HL-60 (cell line): Measurements from ENCODE around the gene MAP2K5.

Experiments
- DNase-seq, 2 experiments: peaks; one replicate each; pipeline ENCODE4 v3.0.0-alpha.2; 2010 to 2020; ENCODE audit warnings: low read depth in 1 of 2, low spot score in 1 of 2
- H3K27ac ChIP-seq: fragments of 250-450 bp; sonication (Bioruptor Pico); replicated peaks from 2 replicates; pipeline ENCODE4 v1.5.1; 2020; ENCODE audit warnings: mild to moderate bottlenecking, moderate library complexity
- H3K27me3 ChIP-seq: fragments of 250-450 bp; sonication (Bioruptor Pico); 2 replicates; pipeline ENCODE4 v1.5.1; 2021; ENCODE audit warnings: mild to moderate bottlenecking, moderate library complexity; ENCODE audit not compliant: insufficient read depth, poor library complexity, severe bottlenecking
- H3K4me3 ChIP-seq: replicated peaks from 2 replicates; pipeline ENCODE4 v1.5.1; 2011; ENCODE audit warnings: mild to moderate bottlenecking, control low read depth, low read length; ENCODE audit not compliant: insufficient read depth
- GABPA ChIP-seq: IDR thresholded peaks from 2 replicates; pipeline ENCODE4 v1.6.1; 2012; ENCODE audit warnings: low read depth
- POLR2AphosphoS5 ChIP-seq: IDR thresholded peaks from 2 replicates; pipeline ENCODE4 v1.6.1; 2012; ENCODE audit warnings: low read depth
- SPI1 ChIP-seq: IDR thresholded peaks from 2 replicates; pipeline ENCODE4 v1.6.1; 2012; ENCODE audit warnings: low read depth, mild to moderate bottlenecking, borderline replicate concordance
- TF ChIP-seq, protein P1 (sequence below): IDR thresholded peaks from 2 replicates; pipeline ENCODE4 v1.6.1; 2012; ENCODE audit warnings: low read depth; ENCODE audit not compliant: insufficient replicate concordance
- TF ChIP-seq, protein P2 (sequence below): IDR thresholded peaks from one replicate; pipeline ENCODE4 v1.5.1; 2011; ENCODE audit warnings: low read length, control low read depth, inconsistent platforms; ENCODE audit not compliant: insufficient read depth

Gene MAP2K5

DNA sequence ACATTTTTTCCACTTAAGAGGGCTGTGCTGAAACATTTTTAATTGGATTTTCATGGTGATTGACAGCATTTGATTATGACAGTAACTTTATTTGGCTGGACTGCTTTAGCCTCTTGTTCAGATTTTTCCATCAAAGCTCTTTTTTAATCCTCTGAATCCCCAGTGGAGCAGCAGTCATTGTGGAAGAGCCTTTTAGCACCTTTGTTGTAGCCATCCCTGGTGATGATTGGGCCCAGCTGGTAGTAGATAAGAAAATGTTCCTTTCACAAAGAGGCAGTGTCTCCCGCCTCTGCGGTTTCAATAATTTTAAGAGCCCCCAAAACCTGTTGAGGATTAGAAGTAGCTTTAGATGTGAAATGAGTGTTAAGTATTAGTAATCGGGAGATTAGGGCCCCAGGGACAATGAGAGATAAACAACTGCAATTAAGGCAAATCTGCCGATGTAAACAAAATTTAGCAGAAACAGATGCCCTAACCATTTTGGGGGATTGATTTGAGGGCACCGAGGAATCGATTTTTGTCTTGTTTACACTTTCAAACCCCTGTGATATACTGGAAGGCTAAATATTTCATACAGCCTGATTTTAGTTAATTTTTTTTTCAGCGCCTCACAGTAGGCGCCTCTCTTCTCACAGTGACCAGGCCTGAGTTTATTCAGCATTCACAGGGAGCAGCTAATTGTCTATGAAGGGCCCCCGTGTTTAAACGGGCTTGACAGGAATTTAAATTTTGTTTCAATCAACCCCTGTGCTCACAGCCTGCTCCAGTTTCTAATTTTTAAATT, 239.6 kb downstream of the MAP2K5 start:
- no peak overlapping the region for H3K4me3 ChIP-seq
- no peak for DNase-seq
- TF ChIP-seq GABPA (no peak), SPI1 (no peak), POLR2AphosphoS5 (no peak)
- TF ChIP-seq, protein P1, sequence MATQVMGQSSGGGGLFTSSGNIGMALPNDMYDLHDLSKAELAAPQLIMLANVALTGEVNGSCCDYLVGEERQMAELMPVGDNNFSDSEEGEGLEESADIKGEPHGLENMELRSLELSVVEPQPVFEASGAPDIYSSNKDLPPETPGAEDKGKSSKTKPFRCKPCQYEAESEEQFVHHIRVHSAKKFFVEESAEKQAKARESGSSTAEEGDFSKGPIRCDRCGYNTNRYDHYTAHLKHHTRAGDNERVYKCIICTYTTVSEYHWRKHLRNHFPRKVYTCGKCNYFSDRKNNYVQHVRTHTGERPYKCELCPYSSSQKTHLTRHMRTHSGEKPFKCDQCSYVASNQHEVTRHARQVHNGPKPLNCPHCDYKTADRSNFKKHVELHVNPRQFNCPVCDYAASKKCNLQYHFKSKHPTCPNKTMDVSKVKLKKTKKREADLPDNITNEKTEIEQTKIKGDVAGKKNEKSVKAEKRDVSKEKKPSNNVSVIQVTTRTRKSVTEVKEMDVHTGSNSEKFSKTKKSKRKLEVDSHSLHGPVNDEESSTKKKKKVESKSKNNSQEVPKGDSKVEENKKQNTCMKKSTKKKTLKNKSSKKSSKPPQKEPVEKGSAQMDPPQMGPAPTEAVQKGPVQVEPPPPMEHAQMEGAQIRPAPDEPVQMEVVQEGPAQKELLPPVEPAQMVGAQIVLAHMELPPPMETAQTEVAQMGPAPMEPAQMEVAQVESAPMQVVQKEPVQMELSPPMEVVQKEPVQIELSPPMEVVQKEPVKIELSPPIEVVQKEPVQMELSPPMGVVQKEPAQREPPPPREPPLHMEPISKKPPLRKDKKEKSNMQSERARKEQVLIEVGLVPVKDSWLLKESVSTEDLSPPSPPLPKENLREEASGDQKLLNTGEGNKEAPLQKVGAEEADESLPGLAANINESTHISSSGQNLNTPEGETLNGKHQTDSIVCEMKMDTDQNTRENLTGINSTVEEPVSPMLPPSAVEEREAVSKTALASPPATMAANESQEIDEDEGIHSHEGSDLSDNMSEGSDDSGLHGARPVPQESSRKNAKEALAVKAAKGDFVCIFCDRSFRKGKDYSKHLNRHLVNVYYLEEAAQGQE = no peak
- TF ChIP-seq, protein P2, sequence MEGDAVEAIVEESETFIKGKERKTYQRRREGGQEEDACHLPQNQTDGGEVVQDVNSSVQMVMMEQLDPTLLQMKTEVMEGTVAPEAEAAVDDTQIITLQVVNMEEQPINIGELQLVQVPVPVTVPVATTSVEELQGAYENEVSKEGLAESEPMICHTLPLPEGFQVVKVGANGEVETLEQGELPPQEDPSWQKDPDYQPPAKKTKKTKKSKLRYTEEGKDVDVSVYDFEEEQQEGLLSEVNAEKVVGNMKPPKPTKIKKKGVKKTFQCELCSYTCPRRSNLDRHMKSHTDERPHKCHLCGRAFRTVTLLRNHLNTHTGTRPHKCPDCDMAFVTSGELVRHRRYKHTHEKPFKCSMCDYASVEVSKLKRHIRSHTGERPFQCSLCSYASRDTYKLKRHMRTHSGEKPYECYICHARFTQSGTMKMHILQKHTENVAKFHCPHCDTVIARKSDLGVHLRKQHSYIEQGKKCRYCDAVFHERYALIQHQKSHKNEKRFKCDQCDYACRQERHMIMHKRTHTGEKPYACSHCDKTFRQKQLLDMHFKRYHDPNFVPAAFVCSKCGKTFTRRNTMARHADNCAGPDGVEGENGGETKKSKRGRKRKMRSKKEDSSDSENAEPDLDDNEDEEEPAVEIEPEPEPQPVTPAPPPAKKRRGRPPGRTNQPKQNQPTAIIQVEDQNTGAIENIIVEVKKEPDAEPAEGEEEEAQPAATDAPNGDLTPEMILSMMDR = no peak
- H3K27me3 ChIP-seq = no peaks in the 10 kb centered on the region
- peak overlapping the region; percentile 88 for H3K27ac ChIP-seq

DNA sequence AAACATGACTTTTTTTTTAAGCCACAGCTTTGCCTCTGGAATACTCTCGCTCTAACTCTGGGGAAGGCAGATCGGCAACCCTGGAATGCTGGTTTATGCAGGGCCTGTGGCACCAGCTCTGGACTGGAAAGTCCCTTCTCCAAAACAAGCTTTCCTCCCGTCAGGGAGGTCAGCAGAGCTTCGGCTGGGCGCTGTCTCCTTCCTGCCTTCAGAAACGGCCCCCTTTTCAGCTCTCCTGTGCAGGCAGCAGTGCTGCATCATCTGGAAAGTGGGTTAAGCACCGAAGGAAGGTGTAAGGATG, 240.1 kb downstream of the MAP2K5 start:
- TF ChIP-seq SPI1 (no peak), POLR2AphosphoS5 (no peak), GABPA (no peak)
- TF ChIP-seq, protein P2 = no peak
- TF ChIP-seq, protein P1 = no peak
- DNase-seq = peak in 1 of 2 experiments; percentile 14
- Histone ChIP-seq H3K4me3 (peak overlapping the region; percentile 34), H3K27ac (peak overlapping the region; percentile 88), H3K27me3 (no peaks in the 10 kb centered on the region)

DNA sequence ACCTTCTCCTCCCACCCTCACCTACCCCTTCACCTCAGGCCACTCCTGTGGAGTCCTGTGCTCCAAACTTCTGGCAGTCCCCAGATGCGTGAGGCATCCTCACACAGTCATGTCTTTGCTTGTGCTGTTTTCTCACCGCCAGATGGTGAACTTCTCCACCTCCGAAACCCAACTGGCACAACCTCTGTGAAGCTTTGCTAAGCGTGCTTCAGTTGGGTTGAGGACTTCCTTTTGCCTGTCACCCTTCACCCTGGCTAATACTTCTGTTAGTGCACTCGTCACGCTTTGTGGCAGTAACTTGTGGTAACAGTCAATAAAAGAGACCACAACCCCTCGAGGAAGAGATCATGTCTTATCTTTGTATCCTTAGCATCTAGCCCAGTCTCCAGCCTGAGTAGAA, 240.8 kb downstream of the MAP2K5 start:
- Histone ChIP-seq H3K27ac (peak overlapping the region; percentile 88), H3K27me3 (no peaks in the 10 kb centered on the region), H3K4me3 (peak overlapping the region; percentile 34)
- DNase-seq = peak; percentile 91 to 95
- TF ChIP-seq POLR2AphosphoS5 (peak; percentile 93), SPI1 (peak; percentile 60; the same call in 1 of the 2 replicates), GABPA (no peak)
- TF ChIP-seq, protein P2 = peak; percentile 38
- TF ChIP-seq, protein P1 = peak; percentile 26
